ENCODE data around the gene ZBTB20. TPM values are rescaled to one million over a fixed set of nuclear protein-coding genes. Genes with fewer than 3 reads are reported as not detected.
A peak's percentile ranks its signal among the peaks of the same experiment; 100 is the strongest.

The ZBTB20 gene
- total RNA-seq, 1 experiment from 2014 or later: 3.7 TPM

DNA sequence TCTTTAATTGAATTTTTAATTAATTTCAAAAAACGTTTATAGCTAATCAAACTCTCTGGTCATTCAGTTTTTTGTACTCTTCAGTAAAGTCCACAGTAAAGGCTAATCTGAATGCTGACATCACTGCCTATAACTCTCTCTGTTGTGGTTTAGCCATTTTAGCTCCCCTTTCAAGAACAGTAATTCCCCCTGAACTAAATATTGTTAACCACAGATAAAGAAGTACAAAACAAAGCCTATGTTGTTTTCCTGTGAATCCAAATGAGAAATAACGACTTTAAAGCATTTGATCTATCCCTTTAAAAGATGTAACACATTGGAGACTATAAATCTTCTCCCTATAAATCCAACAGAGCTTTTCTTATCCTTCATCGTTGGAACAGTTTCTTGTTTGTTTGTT is 94.2 kb downstream of the ZBTB20 start:
- POLR2A ChIA-PET (ENCODE audit: unreplicated experiment): no interaction called here

DNA sequence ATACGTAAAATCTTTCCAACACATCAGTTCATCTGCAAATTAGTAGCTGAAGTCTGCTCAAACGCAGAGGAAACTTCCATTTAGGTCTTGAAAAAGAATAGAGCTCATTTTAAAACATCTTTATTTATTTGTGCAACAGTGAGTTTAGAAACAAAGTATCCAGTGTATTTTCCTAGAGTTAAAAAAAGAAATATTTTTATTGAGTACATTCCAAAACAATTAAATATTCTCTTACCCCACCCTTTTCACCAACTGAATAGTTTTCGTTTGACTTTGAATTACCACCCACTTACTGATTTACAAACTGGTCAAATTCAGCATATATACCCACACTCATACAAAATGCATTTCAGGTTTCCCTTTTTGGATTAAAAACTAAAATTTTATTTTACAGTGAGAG is 104.7 kb downstream of the ZBTB20 start:
- Histone ChIP-seq H3K36me3 (ENCODE audit: low read depth, low read length) (no peaks in the 10 kb centered on the region), H3K4me3 (ENCODE audit: low read length) (no peak overlapping the region), H3F3A (ENCODE audit: low read length, unreplicated experiment) (no peaks in the 10 kb centered on the region), H3K27me3 (ENCODE audit: low read length) (no peaks in the 10 kb centered on the region), H2AFZ (ENCODE audit: low read length) (no peak overlapping the region), H3K79me2 (ENCODE audit: low read length) (no peaks in the 10 kb centered on the region), H3K9ac (ENCODE audit: low read length) (no peak overlapping the region), H3K4me2 (ENCODE audit: low read length) (no peak overlapping the region), H4K20me1 (ENCODE audit: low read length) (no peaks in the 10 kb centered on the region), H3K9me3 (ENCODE audit: low read length) (no peaks in the 10 kb centered on the region), H3K4me1 (ENCODE audit: insufficient read depth, low read length) (no peaks in the 10 kb centered on the region), H3K9me2 (replicated peaks; ENCODE audit: low read length) (no peaks in the 10 kb centered on the region), H3K27ac (ENCODE audit: low read length) (no peak overlapping the region)
- CTCF ChIA-PET: no interaction called here
- DNase-seq (no peak), ATAC-seq (peak; percentile 38)
- no TSS peak for BruUV-seq (replicated peaks)
- TF ChIP-seq EZH2 (IDR thresholded peaks at IDR 0.05; ENCODE audit: low read length, unreplicated experiment) (no peak), CTCF (conservative IDR thresholded peaks at IDR 0.05; ENCODE audit: low read depth, low read length) (no peak), EZH2phosphoT487 (IDR thresholded peaks at IDR 0.05; ENCODE audit: borderline replicate concordance, low read length) (no peak)
- POLR2A ChIA-PET (ENCODE audit: unreplicated experiment): interaction anchor here (0.6 to 0.9 kb wide), 2 partner anchors 104 to 215 kb away, joined by 3 to 20 read pairs; no protein-coding TSS in a partner anchor
- intact Hi-C loops (cut with micrococcal nuclease): loop anchor here (5.0 kb wide), 1 partner anchor 105 kb away; the partner anchor contains the start of gene ZBTB20

More for the DNA sequence above, 94.2 kb downstream of the ZBTB20 start:
- Histone ChIP-seq H3K9ac (ENCODE audit: low read length) (no peak overlapping the region), H3K4me3 (ENCODE audit: low read length) (no peak overlapping the region), H3K27me3 (ENCODE audit: low read length) (no peaks in the 10 kb centered on the region), H3K36me3 (ENCODE audit: low read depth, low read length) (no peaks in the 10 kb centered on the region), H3F3A (ENCODE audit: low read length, unreplicated experiment) (no peaks in the 10 kb centered on the region), H3K27ac (ENCODE audit: low read length) (no peak overlapping the region), H3K4me1 (ENCODE audit: insufficient read depth, low read length) (no peaks in the 10 kb centered on the region), H3K4me2 (ENCODE audit: low read length) (no peak overlapping the region), H3K9me2 (replicated peaks; ENCODE audit: low read length) (no peaks in the 10 kb centered on the region), H3K9me3 (ENCODE audit: low read length) (no peaks in the 10 kb centered on the region), H4K20me1 (ENCODE audit: low read length) (no peaks in the 10 kb centered on the region), H3K79me2 (ENCODE audit: low read length) (no peaks in the 10 kb centered on the region), H2AFZ (ENCODE audit: low read length) (no peak overlapping the region)
- intact Hi-C loops (cut with micrococcal nuclease): no loop called here
- ATAC-seq (no peak), DNase-seq (no peak)
- no peak for TF ChIP-seq CTCF (conservative IDR thresholded peaks at IDR 0.05; ENCODE audit: low read depth, low read length)
- TF ChIP-seq EZH2phosphoT487 (IDR thresholded peaks at IDR 0.05; ENCODE audit: borderline replicate concordance, low read length): no peak
- TF ChIP-seq EZH2 (IDR thresholded peaks at IDR 0.05; ENCODE audit: low read length, unreplicated experiment): no peak
- CTCF ChIA-PET: no interaction called here
- no TSS peak for BruUV-seq (replicated peaks)

DNA sequence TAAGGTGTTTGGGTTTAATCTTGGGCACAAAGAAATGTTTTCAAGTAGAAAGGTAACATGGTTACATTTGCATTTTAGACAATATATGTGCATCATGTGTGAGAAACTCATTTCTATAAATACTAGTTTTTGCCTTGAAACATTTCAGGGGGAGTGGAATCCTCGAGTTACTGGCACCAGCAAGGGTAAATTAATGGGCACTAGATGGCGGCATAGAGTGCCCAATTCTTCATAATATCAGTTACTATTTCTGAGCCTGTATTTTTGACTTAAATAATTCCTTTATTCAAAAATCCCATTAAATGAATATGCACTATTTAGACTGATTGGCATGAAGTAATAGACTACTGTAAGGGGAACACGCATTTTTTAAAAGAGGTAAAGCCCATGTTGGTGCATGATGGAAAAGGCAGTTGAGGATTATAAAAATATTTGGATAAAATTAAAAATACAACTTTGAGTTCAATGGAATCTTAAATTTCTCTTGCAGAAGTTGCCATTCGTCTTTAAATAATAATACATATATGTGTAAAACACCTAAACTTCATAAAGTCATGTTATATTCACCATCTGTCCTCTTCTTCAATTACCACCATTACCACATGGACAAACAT is 106.3 kb downstream of the ZBTB20 start:
- no peak overlapping the region for H3K9ac ChIP-seq (ENCODE audit: low read length)
- no peaks in the 10 kb centered on the region for H3K79me2 ChIP-seq (ENCODE audit: low read length)
- H3K27ac ChIP-seq (ENCODE audit: low read length): no peak overlapping the region
- intact Hi-C loops (cut with micrococcal nuclease): loop anchor here (1.0 to 5.0 kb wide), 5 partner anchors 52 to 656 kb away; partner anchors contain the start of gene ZBTB20
- no peaks in the 10 kb centered on the region for H3K27me3 ChIP-seq (ENCODE audit: low read length)
- no peaks in the 10 kb centered on the region for H3K9me2 ChIP-seq (replicated peaks; ENCODE audit: low read length)
- H4K20me1 ChIP-seq (ENCODE audit: low read length): no peaks in the 10 kb centered on the region
- no peak overlapping the region for H3K4me2 ChIP-seq (ENCODE audit: low read length)
- ChIA-PET POLR2A (ENCODE audit: unreplicated experiment) (no interaction called here), CTCF (interaction anchor here (0.6 kb wide), 1 partner anchor 991 kb away, joined by 4 read pairs; no protein-coding TSS in a partner anchor)
- H3K4me3 ChIP-seq (ENCODE audit: low read length): no peak overlapping the region
- no peak overlapping the region for H2AFZ ChIP-seq (ENCODE audit: low read length)
- TF ChIP-seq CTCF (conservative IDR thresholded peaks at IDR 0.05; ENCODE audit: low read depth, low read length) (peak; percentile 86), EZH2 (IDR thresholded peaks at IDR 0.05; ENCODE audit: low read length, unreplicated experiment) (no peak)
- DNase-seq: peak; percentile 63
- H3F3A ChIP-seq (ENCODE audit: low read length, unreplicated experiment): no peaks in the 10 kb centered on the region
- ATAC-seq: peak; percentile 78
- H3K4me1 ChIP-seq (ENCODE audit: insufficient read depth, low read length): no peaks in the 10 kb centered on the region
- BruUV-seq (replicated peaks): no TSS peak
- H3K36me3 ChIP-seq (ENCODE audit: low read depth, low read length): no peaks in the 10 kb centered on the region
- no peaks in the 10 kb centered on the region for H3K9me3 ChIP-seq (ENCODE audit: low read length)

Measured in PC-3 (cell line).